Activated naive CD4-positive, alpha-beta T cell treated with anti-CD3 and anti-CD28 coated beads, Interleukin-2, amount 10 ng/mL, durations not matched to agents 7 days and 5 days (primary cell): ENCODE data around the gene PLA2G6.

ENCODE experiments used
- CTCF ChIA-PET: fragments of 350-600 bp; sonication (Branson Sonifier 250); formaldehyde crosslinking; loops from one replicate; lab custom pipeline; 2021; ENCODE audit warnings: antibody characterized with exemption; lab: Charles Lee
- DNase-seq: peaks from one replicate; pipeline ENCODE4 v3.0.0-alpha.2; 2020
- H3K27ac Mint-ChIP-seq: one replicate; pipeline ENCODE4 v1.8.0; 2021; ENCODE audit warnings: mild to moderate bottlenecking, moderate library complexity, mixed read lengths
- H3K27me3 Mint-ChIP-seq: one replicate; pipeline ENCODE4 v1.8.0; 2021; ENCODE audit warnings: mild to moderate bottlenecking, mixed read lengths
- H3K36me3 Mint-ChIP-seq: one replicate; pipeline ENCODE4 v1.8.0; 2021; ENCODE audit warnings: mixed read lengths
- H3K4me1 Mint-ChIP-seq: one replicate; pipeline ENCODE4 v1.8.0; 2021; ENCODE audit warnings: mixed read lengths
- H3K4me3 Mint-ChIP-seq: one replicate; pipeline ENCODE4 v1.8.0; 2021; ENCODE audit warnings: mild to moderate bottlenecking, moderate library complexity, mixed read lengths
- H3K9me3 Mint-ChIP-seq: one replicate; pipeline ENCODE4 v1.8.0; 2021; ENCODE audit warnings: mixed read lengths

The PLA2G6 gene

GRCh38 chr22:38220163-38220562, 38.5 kb upstream of the PLA2G6 start:
- CTCF ChIA-PET, result no interaction called here
- no peak for DNase-seq

DNA sequence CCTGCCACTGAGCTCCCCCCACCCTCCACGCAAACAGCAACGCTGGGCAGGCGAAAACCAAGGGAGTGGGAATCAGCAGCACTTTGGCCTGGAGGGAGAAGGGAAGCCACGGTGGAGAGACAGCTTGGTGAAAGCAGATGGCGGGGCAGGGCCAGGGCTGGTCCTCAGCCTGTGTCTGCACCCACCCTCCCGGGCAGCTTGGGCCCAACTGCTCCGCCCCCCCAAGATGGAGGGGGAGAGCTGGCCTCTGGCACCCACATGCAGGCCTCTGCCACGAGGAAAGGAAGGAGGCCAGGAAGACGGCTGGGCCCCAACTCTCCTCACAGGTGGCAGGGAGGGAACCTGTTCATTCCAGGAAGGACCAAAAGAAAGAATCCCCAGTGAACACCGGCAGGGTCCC, 38.0 kb upstream of the PLA2G6 start:
- no peaks in the 10 kb centered on the region for H3K27me3 Mint-ChIP-seq
- H3K9me3 Mint-ChIP-seq, result no peaks in the 10 kb centered on the region
- H3K36me3 Mint-ChIP-seq, result peaks cover 6% of the 10 kb centered on the region
- peaks cover 13% of the 10 kb centered on the region for H3K4me1 Mint-ChIP-seq
- no peak overlapping the region for H3K4me3 Mint-ChIP-seq
- CTCF ChIA-PET, result interaction anchor here (0.7 to 1.0 kb wide), 2 partner anchors 11 to 167 kb away, joined by 3 read pairs; no protein-coding TSS in a partner anchor
- DNase-seq, result no peak
- no peak overlapping the region for H3K27ac Mint-ChIP-seq

More at GRCh38 chr22:38220163-38220562, 38.5 kb upstream of the PLA2G6 start:
- Mint-ChIP-seq H3K27ac (no peak overlapping the region), H3K4me1 (peaks cover 11% of the 10 kb centered on the region), H3K9me3 (no peaks in the 10 kb centered on the region), H3K27me3 (no peaks in the 10 kb centered on the region), H3K36me3 (peaks cover 4% of the 10 kb centered on the region), H3K4me3 (no peak overlapping the region)

DNA sequence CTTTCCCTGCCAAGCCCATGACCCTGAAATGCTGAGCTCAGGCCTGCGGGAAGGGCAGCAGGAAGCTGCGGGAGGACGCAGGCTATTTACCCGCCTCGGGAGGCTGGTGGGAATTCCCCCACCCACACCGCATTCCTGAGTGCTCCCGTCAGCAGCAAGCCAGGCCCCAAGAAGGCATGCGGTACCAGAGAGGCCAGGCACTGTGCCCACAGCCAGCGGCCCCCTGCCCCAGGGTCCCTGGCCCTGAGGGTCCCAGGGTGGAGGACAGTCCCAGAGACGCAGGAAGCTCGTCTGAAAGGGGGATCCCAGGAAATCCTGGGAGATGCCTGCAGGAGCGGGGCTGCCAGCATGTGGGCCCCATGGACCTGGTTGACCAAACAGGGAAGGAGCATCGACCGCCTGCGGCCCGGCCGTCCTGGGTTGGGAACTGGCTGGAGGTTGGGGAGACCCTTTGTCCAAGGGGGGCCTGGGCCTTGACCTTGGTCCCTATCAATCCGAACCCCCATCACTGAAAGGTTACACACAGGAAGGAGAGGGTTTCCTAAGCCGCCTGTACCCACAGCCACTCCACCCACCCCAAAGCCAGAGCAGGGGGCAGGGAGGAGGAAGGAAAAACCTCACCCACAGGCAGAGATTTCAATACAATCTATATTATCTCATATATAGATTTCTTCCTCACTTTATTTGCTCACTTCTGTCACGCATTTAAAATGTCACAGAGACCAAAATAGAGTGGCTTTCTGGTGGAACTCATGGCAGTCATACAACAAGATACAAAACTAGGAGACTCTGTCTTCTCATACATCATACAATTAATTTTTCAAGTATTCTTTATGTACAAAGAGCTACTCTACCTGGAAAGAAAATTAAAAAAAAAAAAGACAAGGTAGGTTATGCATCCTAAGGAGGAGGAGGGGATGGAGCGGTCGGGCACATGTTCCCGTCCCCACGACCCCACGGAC, 37.3 kb upstream of the PLA2G6 start:
- Mint-ChIP-seq H3K4me1 (peaks cover 18% of the 10 kb centered on the region), H3K27ac (peak overlapping the region; percentile 24), H3K9me3 (no peaks in the 10 kb centered on the region), H3K36me3 (peaks cover 6% of the 10 kb centered on the region), H3K27me3 (peaks cover 6% of the 10 kb centered on the region), H3K4me3 (no peak overlapping the region)
- no peak for DNase-seq
- CTCF ChIA-PET, result interaction anchor here (0.7 to 1.0 kb wide), 2 partner anchors 11 to 167 kb away, joined by 3 read pairs; no protein-coding TSS in a partner anchor

DNA sequence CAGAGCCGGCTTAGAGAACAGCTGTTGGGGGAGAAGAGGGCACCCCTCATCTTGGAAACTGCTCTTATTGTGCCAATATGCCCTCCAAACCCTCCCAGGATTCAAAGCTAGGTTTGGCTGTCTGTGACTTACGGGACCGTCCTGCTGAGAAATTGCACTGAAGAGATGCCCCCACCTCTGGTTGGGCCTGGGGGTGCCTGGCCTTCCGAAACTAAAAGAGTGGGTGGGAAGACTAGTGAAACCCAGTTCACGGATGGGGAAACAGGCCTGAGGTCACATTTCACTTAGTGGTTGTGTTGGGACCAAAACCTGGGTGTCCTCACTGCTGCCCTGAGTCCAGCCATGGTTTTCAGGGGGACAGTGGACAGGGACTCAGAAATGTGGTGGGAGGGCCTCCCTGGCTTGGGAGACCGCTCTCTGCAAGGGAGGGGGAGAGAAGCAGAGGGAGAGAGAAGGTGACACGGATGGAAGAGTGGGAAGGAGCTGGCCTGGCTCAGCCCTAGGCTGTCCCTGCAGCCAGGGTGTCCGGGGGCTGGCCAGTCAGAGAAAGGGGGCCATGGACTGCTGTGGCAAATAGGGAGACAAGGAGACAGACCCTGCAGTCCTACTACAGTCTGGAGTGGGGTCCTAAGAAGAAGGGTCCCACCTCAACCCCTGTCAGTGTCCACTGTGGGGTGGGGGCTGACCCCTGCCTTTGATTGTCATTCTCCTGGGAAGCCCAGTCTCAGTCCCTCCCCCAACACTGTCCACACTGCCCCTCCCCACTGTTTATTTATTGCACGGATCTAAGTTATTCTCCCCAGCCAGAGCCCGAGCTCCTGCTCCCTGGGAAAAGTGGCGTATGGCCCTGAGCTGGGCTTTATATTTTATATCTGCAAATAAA, 33.8 kb upstream of the PLA2G6 start:
- Mint-ChIP-seq H3K27me3 (peaks cover 15% of the 10 kb centered on the region), H3K36me3 (peaks cover 11% of the 10 kb centered on the region), H3K9me3 (no peaks in the 10 kb centered on the region), H3K4me3 (no peak overlapping the region), H3K27ac (no peak overlapping the region), H3K4me1 (peaks cover 30% of the 10 kb centered on the region)
- CTCF ChIA-PET, result interaction anchor here (0.6 to 1.7 kb wide), 3 partner anchors 11 to 955 kb away, joined by 3 to 4 read pairs (median 4); partner anchors contain the start of gene MAFF
- no peak for DNase-seq

- CTCF ChIA-PET, result interaction anchor here (0.7 to 1.4 kb wide), 2 partner anchors 10 to 119 kb away, joined by 3 to 4 read pairs; no protein-coding TSS in a partner anchor
- Mint-ChIP-seq H3K27me3 (peaks cover 15% of the 10 kb centered on the region), H3K27ac (no peak overlapping the region), H3K4me3 (peak overlapping the region; percentile 35), H3K4me1 (peaks cover 33% of the 10 kb centered on the region), H3K36me3 (peaks cover 11% of the 10 kb centered on the region), H3K9me3 (no peaks in the 10 kb centered on the region)
- peak; percentile 73 for DNase-seq
Measured at GRCh38 chr22:38214302-38215056, 32.8 kb upstream of the PLA2G6 start.

DNA sequence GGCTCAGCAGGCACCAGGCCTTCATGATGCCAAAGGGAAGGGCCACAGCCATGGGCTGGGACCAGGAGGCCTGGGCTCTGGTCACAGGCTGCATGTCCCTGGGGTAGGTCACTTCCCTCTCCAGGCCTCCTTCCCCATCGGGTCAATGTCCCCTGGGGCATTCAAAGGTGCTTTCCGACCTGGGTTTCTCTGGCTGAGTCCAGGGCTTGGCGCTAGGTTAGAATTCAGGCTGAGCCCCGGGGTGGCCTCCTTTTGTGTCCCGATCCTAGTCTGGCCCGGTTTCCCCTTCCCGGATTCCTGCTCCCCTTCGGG, 32.3 kb upstream of the PLA2G6 start:
- Mint-ChIP-seq H3K4me1 (peaks cover 28% of the 10 kb centered on the region), H3K27ac (no peak overlapping the region), H3K27me3 (peaks cover 15% of the 10 kb centered on the region), H3K36me3 (peaks cover 11% of the 10 kb centered on the region), H3K4me3 (no peak overlapping the region), H3K9me3 (no peaks in the 10 kb centered on the region)
- DNase-seq, result no peak
- CTCF ChIA-PET, result interaction anchor here (1.4 kb wide), 1 partner anchor 10 kb away, joined by 4 read pairs; no protein-coding TSS in a partner anchor

- peaks cover 30% of the 10 kb centered on the region for H3K4me1 Mint-ChIP-seq
- no peak for DNase-seq
- CTCF ChIA-PET, result no interaction called here
- H3K36me3 Mint-ChIP-seq, result peaks cover 11% of the 10 kb centered on the region
- H3K4me3 Mint-ChIP-seq, result no peak overlapping the region
- no peak overlapping the region for H3K27ac Mint-ChIP-seq
- H3K9me3 Mint-ChIP-seq, result no peaks in the 10 kb centered on the region
- peaks cover 15% of the 10 kb centered on the region for H3K27me3 Mint-ChIP-seq
Measured at GRCh38 chr22:38213319-38213989, 31.8 kb upstream of the PLA2G6 start.

DNA sequence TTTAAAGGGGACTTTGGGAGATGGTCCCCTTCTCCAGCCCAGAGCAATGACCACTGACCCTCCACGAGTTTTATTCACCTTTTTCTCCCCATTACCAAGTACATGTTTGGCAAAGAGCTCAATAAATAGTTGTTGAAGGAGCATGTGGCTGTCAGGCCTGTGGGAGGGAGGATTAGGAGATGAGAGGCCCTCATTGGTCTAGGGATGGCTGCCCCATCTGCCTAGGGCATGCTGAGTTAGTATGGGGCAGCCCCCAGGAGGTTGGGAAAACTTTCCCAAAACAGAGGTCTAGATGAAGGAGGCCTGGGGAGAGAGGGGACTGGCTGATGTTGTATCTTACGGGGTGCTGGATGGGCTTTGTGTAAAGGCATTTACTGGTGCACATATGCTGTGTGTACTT, 30.8 kb upstream of the PLA2G6 start:
- Mint-ChIP-seq H3K27ac (no peak overlapping the region), H3K4me1 (peaks cover 27% of the 10 kb centered on the region), H3K4me3 (no peak overlapping the region), H3K36me3 (peaks cover 11% of the 10 kb centered on the region), H3K9me3 (no peaks in the 10 kb centered on the region), H3K27me3 (peaks cover 15% of the 10 kb centered on the region)
- CTCF ChIA-PET, result interaction anchor here (3.1 kb wide), 1 partner anchor 99 kb away, joined by 10 read pairs; no protein-coding TSS in a partner anchor
- no peak for DNase-seq

DNA sequence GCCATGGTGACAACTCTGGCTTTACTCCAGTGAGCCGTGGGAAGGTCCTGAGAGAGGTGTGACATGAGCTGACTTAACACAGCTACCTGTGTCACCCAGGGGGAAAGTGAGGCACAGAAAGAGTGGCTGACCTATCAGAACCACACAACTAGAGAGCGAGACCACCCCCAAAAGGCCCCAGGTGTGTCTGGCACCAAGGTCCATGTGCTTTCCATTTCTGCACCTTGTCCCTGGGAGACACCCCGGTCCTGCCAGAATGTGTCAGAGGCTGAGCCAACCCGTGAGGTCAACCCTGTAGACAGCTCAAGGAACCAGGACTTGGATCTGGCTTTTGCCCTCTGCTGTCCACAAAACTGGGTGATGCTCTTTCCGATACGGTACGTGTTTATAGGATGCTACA, 29.9 kb upstream of the PLA2G6 start:
- peaks cover 15% of the 10 kb centered on the region for H3K27me3 Mint-ChIP-seq
- peaks cover 27% of the 10 kb centered on the region for H3K4me1 Mint-ChIP-seq
- no peak for DNase-seq
- H3K36me3 Mint-ChIP-seq, result peaks cover 11% of the 10 kb centered on the region
- H3K4me3 Mint-ChIP-seq, result no peak overlapping the region
- CTCF ChIA-PET, result interaction anchor here (1.1 to 3.1 kb wide), 2 partner anchors 19 to 98 kb away, joined by 3 to 10 read pairs; no protein-coding TSS in a partner anchor
- no peaks in the 10 kb centered on the region for H3K9me3 Mint-ChIP-seq
- no peak overlapping the region for H3K27ac Mint-ChIP-seq

DNA sequence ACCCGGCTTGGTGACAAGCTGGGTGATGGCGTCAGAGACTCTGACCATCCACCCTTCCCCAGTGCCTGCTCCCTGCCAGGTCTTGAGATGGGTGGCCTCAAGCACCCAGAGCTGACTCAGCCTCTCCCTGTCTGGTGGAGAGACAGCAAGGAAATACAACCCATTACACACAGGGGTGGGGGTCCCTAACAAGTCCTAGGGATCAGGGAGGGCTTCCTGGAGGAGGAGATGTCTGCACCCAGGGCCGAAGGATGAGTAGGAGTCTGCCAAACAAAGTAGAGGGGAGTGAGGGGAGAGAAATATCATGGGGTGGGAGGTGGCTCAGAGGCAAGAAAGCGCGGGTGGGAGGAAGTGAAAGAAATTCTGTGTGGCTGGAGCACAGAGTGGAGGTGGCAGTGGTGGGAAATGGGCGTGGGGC, 26.9 kb upstream of the PLA2G6 start:
- CTCF ChIA-PET, result interaction anchor here (0.7 kb wide), 1 partner anchor 11 kb away, joined by 3 read pairs; no protein-coding TSS in a partner anchor
- H3K27me3 Mint-ChIP-seq, result peaks cover 5% of the 10 kb centered on the region
- H3K4me3 Mint-ChIP-seq, result no peak overlapping the region
- H3K27ac Mint-ChIP-seq, result no peak overlapping the region
- no peaks in the 10 kb centered on the region for H3K9me3 Mint-ChIP-seq
- no peak for DNase-seq
- H3K4me1 Mint-ChIP-seq, result peaks cover 33% of the 10 kb centered on the region
- peaks cover 6% of the 10 kb centered on the region for H3K36me3 Mint-ChIP-seq

DNA sequence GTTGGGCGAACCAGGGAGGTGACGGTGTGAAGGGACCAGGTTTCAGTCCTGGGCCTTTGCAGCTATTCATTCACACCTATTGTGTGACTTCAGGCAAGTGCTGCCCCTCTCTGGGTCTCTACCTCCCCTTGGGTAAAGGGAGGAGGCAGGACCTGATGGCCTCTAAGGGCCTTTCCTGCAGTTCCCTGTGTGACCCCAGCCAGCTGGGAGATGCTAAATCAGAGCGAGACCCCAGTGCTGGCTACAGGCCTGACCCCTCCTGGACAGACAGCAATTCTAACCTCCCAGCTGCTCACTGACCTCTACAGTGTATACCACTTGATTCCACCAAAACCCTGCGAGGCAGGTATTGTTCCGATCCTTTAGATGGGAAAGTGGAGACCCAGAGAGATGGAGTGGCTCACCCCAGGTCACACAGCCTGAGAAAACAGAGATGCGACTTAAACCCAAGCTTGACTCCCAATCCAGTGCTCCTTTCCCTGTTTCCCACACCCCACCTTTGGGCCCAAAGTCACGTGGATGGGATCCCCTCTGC, 26.3 kb upstream of the PLA2G6 start:
- no peaks in the 10 kb centered on the region for H3K9me3 Mint-ChIP-seq
- H3K27ac Mint-ChIP-seq, result no peak overlapping the region
- H3K4me1 Mint-ChIP-seq, result peaks cover 35% of the 10 kb centered on the region
- CTCF ChIA-PET, result interaction anchor here (0.7 kb wide), 1 partner anchor 11 kb away, joined by 3 read pairs; no protein-coding TSS in a partner anchor
- DNase-seq, result no peak
- peaks cover 4% of the 10 kb centered on the region for H3K27me3 Mint-ChIP-seq
- H3K4me3 Mint-ChIP-seq, result no peak overlapping the region
- peaks cover 2% of the 10 kb centered on the region for H3K36me3 Mint-ChIP-seq

- Mint-ChIP-seq H3K27ac (no peak overlapping the region), H3K4me1 (peaks cover 40% of the 10 kb centered on the region), H3K27me3 (peaks cover 4% of the 10 kb centered on the region), H3K36me3 (no peaks in the 10 kb centered on the region), H3K9me3 (no peaks in the 10 kb centered on the region), H3K4me3 (no peak overlapping the region)
- CTCF ChIA-PET, result no interaction called here
- no peak for DNase-seq
Measured at GRCh38 chr22:38205261-38206128, 23.9 kb upstream of the PLA2G6 start.
